ENCODE measurements around the gene HOOK2. TPM values are rescaled to one million over a fixed set of nuclear protein-coding genes. Genes with fewer than 3 reads are reported as not detected.
"Not testable (repeated sequence)": the region's sequence is repeated elsewhere in the genome, so short reads cannot be mapped to it uniquely, and the experiment has no call there.

Gene HOOK2
- polyA plus RNA-seq, 3 donors = 41.1 to 210 (median 57.2) TPM

GRCh38 chr19:12733369-12734214 is 41.8 kb downstream of the HOOK2 start:
- 0 to 2% (median 1%) methylated on average over 15 of the region's 15 CpGs for WGBS, 3 donors
- peak overlapping the region; percentile 7 for H3K27ac ChIP-seq (ENCODE audit: low read depth, low read length)

GRCh38 chr19:12731337-12731736 is 44.0 kb downstream of the HOOK2 start:
- WGBS, 3 donors = 90 to 93% (median 90%) methylated on average over 24 of the region's 24 CpGs
- no peak overlapping the region for H3K27ac ChIP-seq (ENCODE audit: low read depth, low read length)

DNA sequence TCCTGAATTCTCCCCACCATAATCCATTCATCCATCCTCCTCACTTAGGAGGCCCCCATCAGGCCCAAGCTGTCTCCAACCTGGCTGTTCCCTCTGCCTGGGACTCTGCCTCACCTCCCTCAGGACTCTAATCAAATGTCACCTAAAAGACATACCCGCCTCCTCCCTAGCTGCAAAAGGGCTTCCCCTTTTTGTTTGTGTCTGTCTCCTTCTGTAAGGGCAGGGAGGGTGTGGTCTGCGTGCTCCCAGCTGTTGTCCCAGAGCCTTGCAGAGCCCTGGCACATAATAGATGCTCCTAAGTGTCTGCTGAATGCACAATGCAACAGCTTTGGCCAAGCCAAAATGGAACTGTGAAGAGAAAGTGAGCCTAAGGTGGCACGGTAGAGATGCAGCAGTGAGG is 45.3 kb downstream of the HOOK2 start:
- 73 to 88% (median 83%) methylated on average over 3 of the region's 3 CpGs for WGBS, 3 donors
- H3K27ac ChIP-seq (ENCODE audit: low read depth, low read length) = peak overlapping the region; percentile 26

DNA sequence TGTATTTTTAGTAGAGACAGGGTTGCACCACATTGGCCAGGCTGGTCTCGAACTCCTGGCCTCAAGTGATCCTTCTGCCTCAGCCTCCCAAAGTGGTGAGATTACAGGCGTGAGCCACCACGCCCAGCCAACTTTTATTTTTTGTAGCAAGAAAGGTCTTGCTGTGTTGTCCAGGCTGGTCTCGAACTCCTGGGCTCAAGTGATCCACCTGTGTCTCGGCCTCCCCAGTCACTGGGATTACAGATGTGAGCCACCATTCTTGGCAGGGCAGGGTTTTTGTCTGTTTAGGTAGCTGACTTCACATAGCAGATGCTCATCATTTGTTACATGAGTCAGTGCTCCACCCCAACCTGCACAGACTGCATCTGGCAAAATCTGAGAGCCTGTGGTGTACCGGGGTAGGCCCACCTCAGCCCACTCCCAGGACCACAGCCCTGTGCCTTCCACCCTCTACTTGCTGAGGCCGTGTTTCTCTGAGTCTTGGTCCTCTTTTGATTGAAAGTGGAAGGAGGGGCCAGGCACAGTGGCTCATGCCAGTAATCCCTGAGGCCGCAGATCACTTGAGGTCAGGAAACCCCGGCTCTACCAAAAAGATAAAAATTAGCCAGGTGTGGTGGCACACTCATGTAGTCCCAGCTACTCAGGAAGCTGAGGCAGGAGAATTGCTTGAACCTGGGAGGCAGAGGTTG is 47.5 kb downstream of the HOOK2 start:
- 90 to 97% (median 96%) methylated on average over 9 of the region's 9 CpGs for WGBS, 3 donors
- no peak overlapping the region for H3K27ac ChIP-seq (ENCODE audit: low read depth, low read length)

- WGBS, 3 donors = 91 to 100% (median 95%) methylated on average over 2 of the region's 2 CpGs
Measured at GRCh38 chr19:12726988-12727316, 48.4 kb downstream of the HOOK2 start.

DNA sequence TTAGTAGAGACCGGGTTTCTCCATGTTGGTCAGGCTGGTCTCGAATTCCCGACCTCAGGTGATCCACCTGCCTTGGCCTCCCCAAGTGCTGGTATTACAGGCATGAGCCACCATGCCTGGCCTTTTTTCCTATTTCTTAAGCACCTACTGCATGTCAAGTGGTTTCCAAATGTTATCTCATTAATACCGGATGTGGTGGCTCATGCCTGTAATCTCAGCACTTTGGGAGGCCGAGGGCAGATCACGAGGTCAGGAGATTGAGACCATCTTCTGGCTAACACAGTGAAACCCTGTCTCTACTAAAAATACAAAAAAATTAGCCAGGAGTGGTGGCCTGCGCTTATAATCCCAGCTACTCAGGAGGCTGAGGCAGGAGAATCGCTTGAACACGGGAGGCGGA is 49.7 kb downstream of the HOOK2 start:
- not testable (repeated sequence) for H3K27ac ChIP-seq (ENCODE audit: low read depth, low read length)
- WGBS, 3 donors = 94 to 96% (median 95%) methylated on average over 10 of the region's 10 CpGs

More at GRCh38 chr19:12726988-12727316, 48.4 kb downstream of the HOOK2 start:
- no peak overlapping the region for H3K27ac ChIP-seq (ENCODE audit: low read depth, low read length)

DNA sequence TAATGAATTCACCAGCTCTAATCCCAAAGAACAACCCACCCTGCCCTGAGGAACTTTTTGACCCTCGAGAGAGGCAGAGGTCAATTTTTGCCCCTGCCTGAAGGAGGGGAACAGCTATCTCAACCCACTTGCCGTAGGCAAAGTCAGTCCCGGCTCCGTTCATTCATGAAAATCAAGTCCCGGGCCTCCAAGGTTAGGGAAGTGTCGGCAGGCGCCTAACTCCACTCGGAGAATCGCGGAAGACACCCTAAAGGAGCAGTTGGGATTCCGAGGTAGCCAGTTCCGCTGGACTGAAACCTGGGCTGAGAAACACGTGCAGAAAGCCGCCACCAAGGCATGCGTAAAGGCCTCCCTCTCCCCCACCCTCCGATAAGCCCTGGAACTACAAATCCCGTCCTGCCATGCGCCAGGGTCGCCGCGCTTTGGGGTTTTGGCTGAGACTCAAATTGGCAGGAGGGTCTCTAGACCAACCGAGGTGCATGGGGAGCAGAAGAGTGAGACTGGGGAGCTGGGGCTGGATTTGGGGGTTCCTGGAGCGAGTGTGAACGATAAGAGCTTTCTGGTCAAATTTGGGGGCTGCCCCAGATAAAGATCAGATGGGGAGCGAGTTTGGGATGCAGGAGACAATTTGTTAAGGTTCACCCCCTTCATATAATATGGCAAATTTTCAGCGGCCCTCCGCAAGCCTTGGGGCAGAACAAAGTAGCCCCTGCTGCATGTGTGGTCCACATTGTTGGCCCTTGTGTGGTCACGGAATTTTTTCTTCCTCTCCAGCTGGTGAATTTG is 51.5 kb downstream of the HOOK2 start, which contains the start of gene TNPO2:
TSS of gene TNPO2 (minus strand) at position 292 of the 786 bp plus-strand sequence. CDS start 2,955 bp downstream, outside the sequence.
- 3 to 4% (median 4%) methylated on average over 28 of the region's 28 CpGs for WGBS, 3 donors
- H3K27ac ChIP-seq (ENCODE audit: low read depth, low read length) = peak within 1 kb of the TSS; percentile 34

- H3K27ac ChIP-seq (ENCODE audit: low read depth, low read length) = peak overlapping the region; percentile 34
- 0 to 2% (median 0%) methylated on average over 7 of the region's 7 CpGs for WGBS, 3 donors
Measured at GRCh38 chr19:12723381-12723640, 52.0 kb downstream of the HOOK2 start.

GRCh38 chr19:12722566-12723380 is 52.6 kb downstream of the HOOK2 start:
- 1% methylated on average over 28 to 32 of the region's 32 CpGs for WGBS, 3 donors
- peak overlapping the region; percentile 34 for H3K27ac ChIP-seq (ENCODE audit: low read depth, low read length)

DNA sequence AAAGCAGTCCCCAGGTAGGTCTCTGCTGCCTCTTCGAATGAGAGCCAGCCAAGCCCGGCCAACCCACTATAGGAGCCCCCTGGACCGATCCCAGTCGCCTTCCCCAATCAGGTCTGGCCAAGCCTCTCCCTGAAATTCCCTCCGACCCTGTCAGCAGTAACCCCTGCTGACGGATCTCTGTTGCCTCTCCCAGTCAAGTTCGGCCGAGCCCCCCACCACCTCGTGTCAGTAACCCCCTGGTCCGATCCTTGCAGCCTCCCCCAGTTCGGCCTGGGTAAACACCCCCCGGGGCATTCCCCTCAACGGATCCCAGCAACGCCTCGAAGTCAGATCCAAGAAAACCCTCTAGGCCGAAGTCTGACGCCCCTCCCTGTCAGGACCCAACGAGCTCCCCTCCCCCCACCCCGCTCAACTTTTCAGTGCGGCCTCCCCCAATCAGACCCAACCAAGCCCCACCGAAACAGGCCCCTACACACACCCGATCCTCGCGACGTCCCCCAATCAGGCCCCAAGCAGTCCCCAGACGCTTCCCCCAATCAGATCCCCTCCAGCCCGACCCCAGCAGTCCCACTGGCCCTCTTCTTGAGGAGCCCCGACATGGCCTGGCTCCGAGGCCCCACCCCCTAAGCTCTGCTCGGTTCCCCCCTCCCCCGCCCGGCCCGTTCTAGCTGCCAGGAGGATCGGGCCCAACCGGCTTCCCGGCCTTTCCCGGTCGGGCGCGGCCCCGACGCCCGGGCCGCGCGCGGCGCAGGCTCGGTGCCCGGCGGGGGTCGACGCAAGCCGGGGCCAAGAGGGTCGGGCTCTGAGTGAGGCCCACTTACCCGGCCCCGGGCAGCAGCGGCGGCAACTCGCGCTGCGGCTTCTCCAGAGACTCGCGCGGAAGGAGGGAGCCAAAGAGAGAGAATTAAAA is 53.4 kb downstream of the HOOK2 start:
- WGBS, 3 donors = 0 to 1% (median 1%) methylated on average over 56 to 65 of the region's 65 CpGs
- H3K27ac ChIP-seq (ENCODE audit: low read depth, low read length) = no peak overlapping the region

- WGBS, 3 donors = 7 to 10% (median 8%) methylated on average over 51 to 59 of the region's 59 CpGs
- no peak overlapping the region for H3K27ac ChIP-seq (ENCODE audit: low read depth, low read length)
Measured at GRCh38 chr19:12720851-12721655, 54.3 kb downstream of the HOOK2 start.

- 76 to 87% (median 80%) methylated on average over 10 of the region's 10 CpGs for WGBS, 3 donors
- no peak overlapping the region for H3K27ac ChIP-seq (ENCODE audit: low read depth, low read length)
Measured at GRCh38 chr19:12720296-12720695, 55.1 kb downstream of the HOOK2 start.

DNA sequence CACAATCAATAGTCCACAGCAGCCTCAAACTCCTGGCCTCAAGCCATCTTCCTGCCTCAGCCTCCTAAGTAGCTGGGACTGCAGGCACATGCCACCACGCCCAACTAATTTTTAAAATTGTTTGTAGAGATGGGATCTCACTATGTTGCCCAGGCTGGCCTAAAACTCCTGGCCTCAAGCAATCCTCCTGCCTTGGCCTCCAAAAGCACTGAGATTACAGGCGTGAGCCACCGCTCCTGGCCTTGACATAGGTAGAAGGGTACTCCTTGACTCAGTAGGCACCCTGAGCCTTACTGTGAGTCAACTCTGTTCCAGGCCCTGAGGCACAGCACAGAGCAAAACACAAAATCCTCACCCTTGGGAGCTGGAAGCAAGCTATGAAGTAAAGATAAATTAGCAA is 59.4 kb downstream of the HOOK2 start:
- no peak overlapping the region for H3K27ac ChIP-seq (ENCODE audit: low read depth, low read length)
- WGBS, 3 donors = 88 to 95% (median 94%) methylated on average over 3 of the region's 3 CpGs

DNA sequence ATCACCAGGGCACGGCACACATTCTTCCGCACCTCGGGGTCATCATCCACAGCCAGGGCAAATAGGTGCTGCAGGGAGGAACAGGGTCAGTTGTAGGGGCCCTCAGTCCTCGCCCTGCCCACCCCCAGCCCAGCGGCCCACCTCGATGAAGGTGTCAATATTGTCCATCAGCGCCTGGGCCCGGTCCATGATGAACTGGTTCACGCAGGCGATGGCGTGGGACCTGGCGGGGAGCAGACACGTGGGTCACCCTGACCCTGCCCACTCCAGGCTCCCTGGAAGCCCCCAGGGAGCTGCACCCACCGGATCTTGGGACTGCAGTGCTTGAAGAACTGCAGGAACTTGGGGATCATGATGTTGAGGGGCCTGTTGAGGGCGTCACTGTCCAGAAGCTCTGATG is 60.2 kb downstream of the HOOK2 start:
- 93 to 94% (median 93%) methylated on average over 15 of the region's 15 CpGs for WGBS, 3 donors
- no peak overlapping the region for H3K27ac ChIP-seq (ENCODE audit: low read depth, low read length)

- WGBS, 3 donors = 89 to 96% (median 93%) methylated on average over 9 of the region's 9 CpGs
- H3K27ac ChIP-seq (ENCODE audit: low read depth, low read length) = not testable (repeated sequence)
Measured at GRCh38 chr19:12713304-12713703, 62.0 kb downstream of the HOOK2 start.

Measured in adipose tissue (tissue), 3 donors.